ENCODE results near the gene PDZRN3.
A peak's percentile ranks its signal among the peaks of the same experiment; 100 is the strongest.

The PDZRN3 gene

DNA sequence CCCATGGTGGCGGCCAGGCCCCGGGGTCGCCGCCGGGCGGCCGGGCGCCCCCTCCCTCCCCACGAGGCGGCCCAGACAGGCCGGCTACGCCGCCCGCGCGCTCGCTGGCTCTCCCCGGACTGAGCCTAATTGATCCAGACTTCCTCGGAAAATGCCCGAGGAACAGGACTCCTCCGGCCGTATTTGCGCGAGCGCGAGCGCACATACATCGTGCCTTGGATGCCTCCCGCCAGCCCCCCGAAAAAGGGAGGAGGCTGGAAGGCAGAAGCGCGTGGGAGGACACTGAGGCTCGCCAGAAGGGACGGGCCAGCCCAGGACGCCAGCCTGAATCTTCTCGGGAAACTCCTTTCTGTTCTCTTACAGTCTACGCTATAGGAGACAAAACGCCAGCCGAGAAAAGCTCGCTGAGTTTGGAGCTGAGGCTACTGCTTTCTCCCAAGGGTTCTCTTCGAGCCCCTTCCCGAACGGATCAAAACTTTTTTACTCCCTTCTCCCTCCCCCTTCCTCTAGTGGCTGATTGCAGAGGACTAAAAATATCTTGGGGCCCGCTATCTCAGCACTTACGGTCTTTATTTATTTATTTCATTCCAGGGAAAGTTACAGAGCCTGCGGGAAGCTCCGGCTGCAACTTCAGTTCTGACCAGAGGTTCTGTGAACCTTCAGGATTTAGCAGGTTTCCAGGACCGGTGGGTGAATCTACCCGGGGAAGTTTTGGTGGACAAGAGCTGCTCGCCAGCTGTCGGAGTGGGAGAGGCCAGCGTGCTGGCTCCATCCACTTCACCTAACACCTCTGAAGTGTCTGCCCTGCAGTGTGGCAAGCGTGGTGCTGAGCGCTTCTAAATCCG is at the start of gene PDZRN3:
Gene PDZRN3 (minus strand): TSS at position 121 of the 845 bp plus-strand sequence.
- DNase-seq = peak in 1 of 2 experiments; percentile 57

DNA sequence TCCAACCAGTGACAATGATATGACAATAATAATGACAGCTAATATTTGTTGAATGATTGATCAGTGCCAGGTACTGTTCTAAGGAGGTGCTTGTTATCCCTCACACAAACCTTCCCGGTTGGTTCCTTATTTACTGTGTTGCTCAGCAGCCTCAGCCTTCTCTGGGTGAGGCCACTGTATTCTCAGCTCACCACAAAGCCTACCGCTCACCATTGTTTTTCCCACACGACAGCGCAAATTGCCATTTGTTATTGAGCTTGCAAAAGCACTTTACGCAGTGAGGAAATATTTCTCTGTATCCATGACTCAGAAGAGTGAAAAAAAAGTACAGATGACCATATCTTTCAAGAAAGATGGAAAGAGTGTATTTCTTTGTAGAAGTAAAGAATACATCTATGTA is 49.5 kb upstream of the PDZRN3 start:
- no peak for DNase-seq

DNA sequence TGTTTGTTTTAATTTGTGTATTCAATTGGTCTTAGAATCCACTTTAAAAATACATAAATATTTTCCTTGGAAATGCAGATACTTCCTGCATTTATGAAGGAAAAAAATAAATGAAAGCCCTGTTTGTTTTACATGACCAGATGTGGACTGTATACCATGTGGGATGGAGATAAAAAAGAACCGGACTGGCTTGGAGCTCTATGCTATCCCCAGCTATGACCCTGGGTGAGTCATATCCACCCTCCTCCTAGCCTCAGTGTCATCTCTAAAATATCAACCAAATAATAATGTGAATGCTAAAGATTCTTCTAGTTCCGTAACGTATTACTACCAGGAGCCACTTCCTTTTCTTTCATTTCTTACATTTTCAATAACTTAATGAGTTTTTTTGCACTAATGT is 44.5 kb upstream of the PDZRN3 start:
- no peak for DNase-seq

DNA sequence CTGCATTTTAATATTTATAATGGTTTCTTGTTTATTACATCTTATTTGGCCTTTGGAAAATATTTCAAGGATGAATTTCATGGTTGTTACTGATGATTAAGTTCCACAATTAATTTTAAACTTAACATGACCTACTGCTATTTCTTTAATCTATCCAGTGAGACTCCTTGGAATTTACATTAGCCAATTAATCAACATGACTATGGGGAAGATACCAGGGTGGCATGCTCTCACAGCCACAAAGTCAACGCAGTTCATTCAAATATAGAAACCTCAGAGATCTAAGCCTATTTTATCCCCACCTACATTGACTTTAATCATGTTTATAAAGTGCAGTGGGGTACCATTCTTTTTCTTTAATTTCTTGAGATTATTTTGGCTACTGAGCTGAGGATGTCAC is 43.6 kb upstream of the PDZRN3 start:
- no peak for DNase-seq

DNA sequence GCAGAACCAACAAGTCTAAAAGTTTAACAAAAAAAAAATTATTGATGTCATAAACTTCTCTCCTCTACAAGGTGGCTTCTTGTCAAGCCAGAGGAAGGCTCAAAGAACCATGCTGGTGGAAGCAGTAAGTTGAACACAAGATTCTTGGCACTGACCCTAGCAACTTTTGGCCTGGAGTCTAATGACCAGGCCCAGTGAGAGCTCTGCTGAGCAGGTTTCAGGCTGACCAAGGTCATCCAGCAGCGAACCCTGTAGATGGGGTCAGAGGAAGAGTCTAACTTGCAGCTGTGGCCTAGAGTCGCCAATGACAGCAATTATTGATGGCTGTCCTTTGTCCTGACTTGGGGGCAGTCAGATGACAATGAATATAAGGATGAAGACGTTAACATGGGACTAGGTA is 43.1 kb upstream of the PDZRN3 start:
- no peak for DNase-seq

DNA sequence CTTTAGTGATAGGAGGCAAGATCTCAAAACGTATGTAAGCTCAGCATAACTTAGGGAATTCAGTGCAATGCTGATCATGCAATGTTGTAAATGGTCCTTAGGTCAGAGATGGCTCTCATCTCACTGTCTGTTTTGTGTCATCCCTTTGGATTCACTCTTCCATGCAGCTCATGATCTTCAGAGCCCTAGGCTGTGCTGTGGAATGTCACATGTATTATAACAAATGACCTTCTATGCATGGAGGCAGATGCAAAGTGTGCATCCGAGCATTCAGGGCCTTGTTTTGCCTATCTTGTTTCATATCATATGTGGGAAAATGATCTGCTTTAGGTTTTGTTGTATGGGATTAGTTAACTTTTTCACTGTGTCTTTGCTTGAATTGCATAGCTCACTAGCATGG is 40.5 kb upstream of the PDZRN3 start:
- DNase-seq = no peak

DNA sequence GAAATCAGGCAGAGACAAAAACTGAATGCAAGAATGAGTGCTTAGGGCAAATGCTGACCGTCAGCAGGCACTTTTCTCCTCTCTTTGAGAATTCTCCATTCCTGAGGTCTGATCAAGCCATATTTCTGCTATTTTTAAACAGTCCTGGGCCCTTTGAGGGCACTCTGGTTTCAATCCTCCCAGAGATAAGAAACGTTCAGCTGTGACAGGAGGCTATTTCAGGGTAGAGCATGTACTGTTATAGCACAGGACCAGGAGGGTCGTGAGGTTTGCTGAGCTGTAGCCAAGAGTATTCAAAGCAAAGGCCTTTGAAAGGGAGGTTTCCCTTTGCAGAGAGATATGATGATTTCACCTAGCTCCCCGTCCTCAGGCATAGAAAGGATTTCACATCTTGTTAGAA is 39.6 kb upstream of the PDZRN3 start:
- DNase-seq = no peak

DNA sequence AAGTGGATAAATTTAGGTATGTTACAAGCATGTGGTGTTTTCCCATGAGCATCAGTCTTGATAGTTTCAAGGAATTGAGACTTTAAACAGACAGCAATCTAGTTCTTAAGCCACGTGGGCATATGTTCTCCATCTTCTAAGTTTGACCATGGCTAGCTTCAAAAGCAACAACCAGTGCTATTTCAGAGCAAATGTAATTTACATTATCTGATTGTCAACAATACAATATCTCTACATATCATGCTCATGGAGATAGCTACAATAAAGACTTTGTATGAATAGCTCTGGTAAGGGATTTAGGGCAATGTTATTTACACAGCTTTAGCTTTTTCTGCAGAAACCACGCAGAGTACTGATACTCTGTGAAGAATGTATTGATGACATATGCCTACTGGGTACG is 38.8 kb upstream of the PDZRN3 start:
- DNase-seq = no peak

DNA sequence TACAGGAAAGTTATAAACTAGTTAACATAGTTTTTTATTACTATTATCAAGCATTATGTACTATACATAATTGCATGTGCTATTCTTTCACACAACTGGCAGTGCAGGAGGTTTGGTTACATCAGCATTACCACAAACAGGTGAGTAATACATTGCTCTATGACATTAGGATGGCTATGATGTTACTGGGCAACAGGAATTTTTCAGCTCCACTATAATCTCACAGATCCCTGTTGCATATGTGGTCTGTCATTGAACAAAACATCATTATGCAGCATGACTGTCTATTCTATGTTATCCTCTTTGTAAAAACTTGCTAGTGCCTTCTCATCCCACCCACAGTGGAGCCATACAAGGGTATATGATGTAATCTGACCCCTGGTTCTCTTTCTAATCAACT is 36.5 kb upstream of the PDZRN3 start:
- no peak for DNase-seq

DNA sequence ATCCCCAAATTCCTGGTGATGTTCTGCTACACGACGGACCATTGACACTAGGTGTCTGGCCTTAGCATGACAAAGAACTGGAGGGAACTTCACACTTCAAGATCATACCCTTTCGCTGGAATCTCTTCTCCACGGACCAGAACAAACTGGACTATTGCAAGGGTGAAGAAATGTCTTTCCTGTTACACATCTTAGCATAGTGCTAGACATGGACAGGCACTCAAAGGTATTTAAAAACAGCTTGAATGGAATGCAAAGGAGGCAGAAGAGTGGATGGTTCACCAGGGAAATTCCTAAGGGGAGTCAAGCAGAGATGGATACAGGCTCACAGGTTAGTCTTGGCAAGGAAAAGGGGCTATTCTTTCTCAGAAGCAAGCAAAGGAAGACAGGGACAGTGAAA is 33.5 kb upstream of the PDZRN3 start:
- DNase-seq = no peak

DNA sequence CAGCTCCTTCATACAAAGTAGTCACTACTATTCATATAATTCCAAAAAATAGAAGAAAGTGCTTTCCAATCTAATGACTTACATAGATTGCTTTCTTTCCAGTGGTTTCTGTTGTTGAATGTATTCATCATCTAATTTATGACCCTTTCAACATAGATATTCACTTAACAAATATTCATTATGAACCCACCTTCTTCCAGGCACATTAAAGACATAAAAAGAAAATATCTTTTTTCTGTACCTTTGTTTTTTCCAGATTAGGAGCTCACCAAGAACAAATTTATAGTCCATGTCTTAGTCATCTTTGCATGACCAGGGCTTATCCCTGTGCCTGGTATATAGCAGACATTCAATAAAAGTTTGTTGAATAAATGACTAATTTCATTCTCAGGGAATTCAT is 32.4 kb upstream of the PDZRN3 start:
- no peak for DNase-seq

DNA sequence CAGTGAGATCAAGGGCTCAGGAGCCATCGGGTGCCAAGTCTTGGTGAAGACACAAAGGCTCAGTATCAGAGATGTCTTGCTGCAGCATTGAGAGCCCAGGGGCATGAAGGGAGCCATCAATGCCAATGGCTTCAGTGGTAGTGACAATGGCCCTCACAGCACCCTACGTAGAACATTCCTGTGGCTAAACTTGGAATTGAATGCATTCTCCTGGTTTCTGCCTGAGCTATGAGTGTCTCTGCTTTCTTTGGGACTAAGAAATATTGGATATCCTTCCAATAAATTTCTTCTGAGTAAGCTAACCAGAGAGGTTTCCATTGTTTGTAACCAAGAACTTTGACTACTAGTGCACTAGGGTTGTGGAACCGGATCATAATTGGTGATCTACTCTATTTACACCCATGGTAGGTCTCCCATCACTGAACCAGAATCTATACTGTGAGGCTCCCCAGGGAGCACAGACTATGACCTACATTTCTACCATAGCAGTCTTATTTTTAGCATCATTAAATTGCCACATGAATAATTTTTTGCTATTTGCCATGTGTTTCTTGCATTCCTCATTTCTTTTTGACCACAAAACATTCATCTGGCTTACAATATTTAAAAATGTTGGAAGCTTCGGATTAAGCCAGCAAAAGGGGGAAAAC is 31.6 kb upstream of the PDZRN3 start:
- DNase-seq = no peak

DNA sequence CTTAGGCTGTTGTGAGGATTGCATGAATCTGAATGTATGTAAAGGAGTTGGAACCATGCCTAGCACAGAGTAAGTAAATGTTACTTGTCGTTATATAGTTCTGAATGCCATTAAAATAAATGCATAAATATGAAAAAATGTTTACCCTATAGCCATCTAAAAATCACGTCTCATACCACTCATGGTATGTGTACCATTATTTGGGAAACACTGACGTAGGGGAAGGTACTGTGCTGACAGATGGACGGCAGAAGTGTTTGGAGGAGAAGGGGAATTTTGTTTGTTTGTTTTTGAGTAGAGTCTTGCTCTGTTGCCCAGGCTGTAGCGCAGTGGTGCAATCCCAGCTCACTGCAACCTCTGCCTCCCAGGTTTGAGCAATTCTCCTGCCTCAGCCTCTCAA is 30.5 kb upstream of the PDZRN3 start:
- DNase-seq = no peak

DNA sequence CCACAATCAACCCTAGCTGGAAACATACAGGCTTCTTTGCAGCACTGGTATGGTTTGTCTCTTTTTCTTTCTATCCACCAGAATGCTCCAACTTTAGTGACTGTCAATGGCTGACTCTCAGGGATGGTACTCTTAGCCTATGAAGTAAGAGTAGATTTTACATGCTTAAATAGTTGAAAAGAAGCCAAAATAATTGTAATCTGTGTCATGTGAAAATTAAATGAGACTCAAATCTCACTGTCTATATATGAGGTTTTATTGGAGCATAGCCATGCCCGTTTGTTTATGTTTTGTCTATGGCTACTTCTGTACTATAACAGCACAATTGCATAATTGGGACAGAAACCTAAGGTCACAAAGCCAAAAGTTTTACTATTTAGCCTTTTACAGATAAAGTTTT is 29.1 kb upstream of the PDZRN3 start:
- DNase-seq = no peak

DNA sequence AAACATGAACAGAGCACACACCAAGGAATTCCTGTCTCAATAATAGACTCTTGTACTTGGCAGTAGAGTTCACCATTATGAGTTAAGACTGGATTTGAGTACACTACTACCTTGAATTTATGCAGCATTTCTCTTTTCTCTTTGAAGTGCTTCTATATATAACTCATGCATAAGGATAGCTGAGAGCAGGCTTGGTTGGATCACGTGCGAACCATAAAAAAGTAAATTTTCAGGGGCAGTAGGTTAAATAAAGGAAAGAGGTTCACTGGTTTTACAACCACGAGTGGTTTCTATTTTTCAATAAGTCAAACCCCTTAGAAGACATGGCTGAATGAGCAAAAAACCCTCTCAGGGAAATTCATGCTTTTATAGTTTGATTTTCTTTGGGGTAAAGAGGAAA is 28.6 kb upstream of the PDZRN3 start:
- no peak for DNase-seq

DNA sequence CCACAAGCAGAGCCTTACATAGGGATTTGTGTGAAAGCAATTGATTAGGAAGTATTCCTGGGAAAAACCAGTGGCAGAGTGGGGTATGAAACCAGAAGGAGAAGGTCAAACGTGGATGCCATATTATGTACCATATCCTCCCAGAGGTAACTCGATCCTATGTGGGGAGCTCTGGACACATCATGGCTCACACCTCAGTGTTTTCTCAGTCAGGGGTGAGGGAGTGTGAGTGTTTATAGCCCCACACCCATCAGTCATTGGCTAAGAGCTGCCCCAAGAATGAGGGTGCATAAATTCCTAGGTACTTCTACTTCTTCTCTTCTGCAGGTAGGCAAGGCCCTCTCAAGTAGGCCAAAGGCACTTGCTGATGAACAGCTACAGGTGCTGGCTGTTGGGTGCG is 28.2 kb upstream of the PDZRN3 start:
- no peak for DNase-seq

DNA sequence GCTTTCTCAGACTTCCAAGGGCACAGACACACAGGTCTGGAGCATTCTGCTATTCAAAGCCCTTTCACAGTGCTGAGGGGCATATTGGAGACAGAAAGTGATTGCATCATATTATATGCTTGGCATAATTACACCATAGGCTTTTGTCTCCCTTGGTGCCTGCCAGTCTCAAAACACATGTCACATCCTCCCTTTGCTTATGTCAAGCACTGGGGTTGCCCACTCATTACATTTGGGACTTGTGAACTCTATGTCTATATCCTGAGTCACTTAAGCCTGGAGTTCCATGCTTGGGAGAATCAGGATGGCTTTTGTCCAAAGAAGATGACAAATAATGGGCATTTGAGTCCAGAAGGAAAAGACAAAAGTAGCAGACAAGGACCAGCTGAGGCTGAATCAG is 12.3 kb upstream of the PDZRN3 start:
- DNase-seq = no peak

DNA sequence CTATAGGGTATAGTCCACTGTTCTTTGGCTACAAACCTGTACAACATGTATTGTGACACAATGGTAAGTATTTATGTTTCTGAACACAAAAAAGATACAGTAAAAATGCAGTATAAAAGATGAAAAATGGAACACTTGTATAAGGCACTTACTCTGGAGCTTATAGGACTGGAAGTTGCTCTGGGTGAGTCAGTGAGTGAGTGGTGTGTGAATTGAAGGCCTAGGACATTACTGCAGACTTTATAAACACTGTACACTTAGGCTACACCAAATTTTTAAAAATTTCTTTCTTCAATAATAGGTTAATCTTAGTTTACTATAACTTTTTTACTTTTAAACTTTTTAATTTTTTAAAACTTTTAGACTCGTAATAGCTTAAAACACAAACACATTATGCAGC is 10.5 kb upstream of the PDZRN3 start:
- DNase-seq = no peak

DNA sequence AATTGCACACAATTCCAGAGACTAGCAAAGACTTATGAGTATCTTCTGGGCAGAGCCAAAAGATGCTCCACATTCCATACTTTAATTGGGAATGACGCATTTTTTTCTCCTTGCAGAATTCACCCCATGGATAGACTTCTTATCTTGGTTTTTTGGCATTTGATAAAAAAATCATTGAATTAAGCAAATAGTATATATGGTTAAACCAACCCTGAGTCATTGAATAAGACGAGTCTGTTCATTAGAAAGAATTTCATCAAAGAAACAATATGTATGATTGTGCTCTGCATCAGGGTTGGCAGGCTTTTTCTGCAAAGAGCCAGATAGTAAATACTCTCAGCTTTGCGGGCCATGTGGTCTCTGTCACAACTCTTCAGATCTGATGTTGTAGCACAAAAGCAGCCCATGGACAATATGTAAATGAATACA is 9.2 kb upstream of the PDZRN3 start:
- no peak for DNase-seq

DNA sequence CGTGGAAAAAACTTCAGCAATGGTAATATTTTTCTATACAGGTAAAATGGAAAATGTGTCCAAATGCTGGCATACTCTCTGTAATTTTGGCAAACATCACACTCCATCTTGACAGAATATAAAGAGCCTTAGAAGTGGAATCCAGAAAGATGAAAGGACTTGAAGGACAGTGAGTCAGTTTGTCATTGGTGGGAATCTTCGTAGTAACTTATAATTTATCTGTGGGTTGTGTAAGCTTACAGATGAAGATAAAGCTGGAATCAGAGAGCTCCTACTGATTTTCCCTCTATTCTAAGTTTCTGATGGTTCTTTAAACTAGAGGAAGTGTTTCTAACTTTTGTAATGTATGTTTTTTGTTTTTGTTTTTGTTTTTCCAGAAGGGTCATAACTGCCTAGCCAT is 8.7 kb upstream of the PDZRN3 start:
- DNase-seq = no peak

DNA sequence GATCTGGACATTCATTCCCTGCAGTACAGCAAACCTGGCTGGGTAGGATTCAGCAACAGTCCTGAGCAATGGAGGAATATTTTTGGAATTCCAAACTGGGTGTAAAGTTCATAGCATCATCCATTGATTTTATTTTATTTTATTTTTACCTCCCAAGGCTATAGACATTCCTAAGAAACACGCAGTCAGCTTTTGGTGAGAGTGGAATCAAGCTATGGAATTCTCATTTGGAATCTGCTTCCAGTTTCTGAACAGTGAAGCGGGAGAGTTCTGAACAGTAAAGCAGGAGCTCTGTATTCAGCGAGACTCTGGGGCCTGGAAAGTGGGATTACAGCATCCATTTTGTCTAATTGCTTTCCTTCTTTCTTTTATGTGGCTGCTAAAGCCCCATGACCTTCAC is 1.4 kb upstream of the PDZRN3 start:
- DNase-seq = no peak

DNA sequence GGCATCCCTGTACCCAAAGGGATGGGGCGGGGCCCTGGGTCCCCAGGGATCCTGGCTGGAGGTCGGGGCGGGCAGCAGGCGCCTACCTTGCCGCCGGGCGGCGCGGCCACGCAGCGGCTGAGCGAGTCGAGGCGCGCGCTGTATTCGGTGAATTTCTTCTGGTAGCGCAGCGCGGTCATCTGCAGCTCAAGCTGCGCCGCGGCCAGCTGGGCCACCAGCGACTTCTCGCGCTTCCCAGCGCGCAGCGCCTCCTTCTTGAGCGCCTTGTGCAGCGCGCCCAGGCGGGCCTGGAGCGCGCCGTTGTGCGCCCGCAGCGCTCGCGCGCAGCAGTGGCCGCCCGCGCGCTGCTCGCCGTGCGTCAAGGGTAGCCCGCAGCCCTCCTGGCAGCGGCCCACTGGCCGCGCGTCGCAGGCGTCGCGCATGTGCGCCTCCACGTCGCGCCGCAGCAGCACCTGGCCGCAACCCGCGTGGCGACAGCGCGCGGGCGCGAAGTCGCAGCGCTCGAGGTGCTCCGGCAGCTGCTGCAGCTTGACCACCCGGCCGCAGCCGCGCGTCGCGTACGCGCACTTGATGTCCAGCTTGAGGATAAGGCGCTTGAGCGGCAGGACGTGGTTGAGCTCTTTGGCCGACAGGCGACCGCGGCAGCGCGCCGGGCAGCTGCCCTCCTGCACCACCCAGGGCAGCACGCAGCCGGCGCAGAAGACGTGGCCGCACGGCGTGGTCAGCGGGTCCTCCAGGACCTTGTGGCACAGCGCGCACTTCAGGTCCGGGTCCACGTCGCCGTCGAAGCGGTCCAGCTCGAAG is 522 bp downstream of the PDZRN3 start:
- DNase-seq = peak in 1 of 2 experiments; percentile 38

DNA sequence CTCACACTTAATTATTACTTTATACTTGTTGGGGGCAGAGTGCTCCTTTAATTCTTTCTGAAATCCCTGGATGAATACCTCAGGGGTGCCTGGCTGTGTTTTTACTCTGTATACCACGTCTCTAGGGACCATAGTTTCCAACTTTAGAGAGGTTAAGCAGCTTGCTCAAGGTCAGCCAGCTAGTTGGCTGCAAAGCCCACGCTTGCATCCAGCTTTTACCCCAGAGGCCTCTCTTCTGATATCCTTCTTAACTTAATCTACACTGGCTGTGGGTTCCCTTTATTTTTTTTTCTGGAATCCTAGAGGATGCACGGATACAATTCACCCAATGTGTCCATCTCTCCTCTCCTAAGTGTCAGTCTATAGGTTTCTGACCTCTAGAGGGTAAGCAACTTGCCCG is 1.4 kb downstream of the PDZRN3 start:
- no peak for DNase-seq

Data from NCI-H446 (cell line).